ENCODE measurements around the gene USP30.

Gene USP30

DNA sequence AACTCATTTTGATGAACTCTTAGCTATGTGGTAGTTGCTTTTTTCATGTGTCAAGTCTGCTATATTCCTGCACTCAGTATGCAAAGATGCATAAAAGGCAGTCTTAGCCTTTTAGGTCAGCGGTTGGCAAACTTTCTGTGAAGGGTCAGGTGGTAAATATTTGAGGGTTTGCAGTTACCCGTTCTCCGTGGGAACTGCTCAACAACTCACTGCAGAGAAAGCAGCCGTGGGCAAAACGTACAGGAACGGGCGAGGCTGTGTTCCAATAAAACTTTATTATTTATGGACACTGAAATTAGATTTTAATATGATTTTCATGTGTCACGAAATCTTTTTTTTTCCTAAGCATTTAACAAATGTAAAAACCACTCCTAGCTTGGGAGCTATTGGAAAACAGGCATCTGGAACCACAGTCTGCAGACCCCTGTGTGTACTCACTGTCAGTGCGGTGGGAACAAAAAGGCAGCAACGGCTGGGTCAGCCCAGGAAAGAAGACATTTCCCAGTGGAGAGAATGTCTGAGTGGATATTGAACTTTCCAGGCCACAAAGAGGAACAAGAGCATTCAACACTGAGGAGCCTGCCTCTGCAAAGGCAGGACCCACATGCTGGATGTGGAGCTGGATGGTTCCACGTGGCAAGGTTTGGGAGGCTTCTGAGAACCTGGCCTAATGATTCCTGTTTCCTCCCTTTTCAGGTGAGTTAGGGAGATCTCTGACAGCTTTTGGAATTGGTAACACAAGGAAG lies 60.5 kb downstream of the USP30 start:
- Histone ChIP-seq H3K36me3 (ENCODE audit: insufficient read depth, low read length) (peaks cover 20% of the 10 kb centered on the region), H3K9me3 (ENCODE audit: low read depth, low read length) (no peaks in the 10 kb centered on the region), H3K27ac (peak overlapping the region; percentile 47), H3K9ac (ENCODE audit: insufficient read length) (no peak overlapping the region), H3K4me3 (peak overlapping the region; percentile 52)
- no peak for DNase-seq (ENCODE audit: low read depth, low spot score)
- TF ChIP-seq EZH2 (IDR thresholded peaks at IDR 0.05) (no peak), FOXP2 (optimal IDR thresholded peaks at IDR 0.05; ENCODE audit: control extremely low read depth, extremely low read length, insufficient read depth) (no peak), POLR2AphosphoS5 (IDR thresholded peaks at IDR 0.05; ENCODE audit: borderline replicate concordance, low read depth, low read length) (no peak)

DNA sequence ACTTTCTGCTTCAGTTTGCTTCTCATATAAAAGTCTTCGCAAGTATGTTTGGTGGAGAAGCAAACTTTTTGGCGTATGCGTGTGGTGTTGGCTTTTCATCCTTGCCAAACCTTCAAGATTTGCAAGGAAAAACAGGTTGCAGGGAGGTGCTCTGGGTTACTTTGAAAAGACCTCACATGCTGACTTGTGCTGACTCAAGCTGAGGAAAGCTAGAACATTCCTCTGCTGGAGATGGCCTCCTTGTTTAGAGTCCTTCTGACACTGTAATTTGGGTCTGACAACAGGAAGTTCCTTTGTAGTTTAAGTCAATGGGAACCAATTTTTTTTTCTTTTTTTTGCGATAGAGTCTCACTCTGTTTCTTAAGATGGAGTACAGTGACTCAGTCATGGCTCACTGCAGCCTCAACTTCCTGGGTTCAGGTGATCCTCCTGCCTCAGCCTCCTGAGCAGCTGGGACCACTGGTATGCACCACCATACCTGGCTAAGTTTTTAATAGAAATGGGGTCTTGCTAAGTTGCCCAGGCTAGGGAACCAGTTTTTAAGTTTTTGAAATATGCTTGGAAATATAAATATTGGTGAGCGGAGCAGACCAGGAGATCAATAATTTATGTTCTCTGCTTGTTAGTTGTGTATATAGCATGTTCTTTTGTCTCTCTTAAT lies 61.4 kb downstream of the USP30 start:
- no peak for TF ChIP-seq FOXP2 (optimal IDR thresholded peaks at IDR 0.05; ENCODE audit: control extremely low read depth, extremely low read length, insufficient read depth)
- TF ChIP-seq EZH2 (IDR thresholded peaks at IDR 0.05), result no peak
- no peak for TF ChIP-seq POLR2AphosphoS5 (IDR thresholded peaks at IDR 0.05; ENCODE audit: borderline replicate concordance, low read depth, low read length)
- H3K9me3 ChIP-seq (ENCODE audit: low read depth, low read length), result no peaks in the 10 kb centered on the region
- H3K36me3 ChIP-seq (ENCODE audit: insufficient read depth, low read length), result peaks cover 12% of the 10 kb centered on the region; the same call in 1 of the 2 replicates
- H3K27ac ChIP-seq, result peak overlapping the region; percentile 47
- H3K9ac ChIP-seq (ENCODE audit: insufficient read length), result no peak overlapping the region
- peak overlapping the region; percentile 52 for H3K4me3 ChIP-seq
- DNase-seq (ENCODE audit: low read depth, low spot score), result no peak

DNA sequence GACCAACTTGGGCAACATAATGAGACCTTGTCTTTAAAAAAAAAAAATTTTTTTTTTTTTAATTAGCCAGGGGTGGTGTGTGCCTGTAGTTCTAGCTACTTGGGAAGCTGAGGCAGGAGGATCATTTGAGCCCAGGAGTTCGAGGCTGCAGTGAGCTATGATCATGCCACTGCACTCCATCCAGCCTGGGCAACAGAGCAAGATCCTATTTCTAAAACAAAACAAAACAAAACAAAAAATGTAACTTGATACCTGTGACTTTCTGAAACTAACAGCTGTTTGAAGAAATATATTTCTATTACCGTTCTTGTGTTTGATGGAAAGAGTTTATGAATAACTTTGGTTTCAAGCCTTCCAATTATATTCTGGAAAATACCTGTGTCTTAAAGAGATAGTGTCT lies 62.3 kb downstream of the USP30 start:
- no peak for TF ChIP-seq EZH2 (IDR thresholded peaks at IDR 0.05)
- no peak for TF ChIP-seq FOXP2 (optimal IDR thresholded peaks at IDR 0.05; ENCODE audit: control extremely low read depth, extremely low read length, insufficient read depth)
- TF ChIP-seq POLR2AphosphoS5 (IDR thresholded peaks at IDR 0.05; ENCODE audit: borderline replicate concordance, low read depth, low read length), result no peak
- no peak overlapping the region for H3K27ac ChIP-seq
- no peak for DNase-seq (ENCODE audit: low read depth, low spot score)
- H3K9me3 ChIP-seq (ENCODE audit: low read depth, low read length), result no peaks in the 10 kb centered on the region
- H3K9ac ChIP-seq (ENCODE audit: insufficient read length), result no peak overlapping the region
- no peak overlapping the region for H3K4me3 ChIP-seq
- peaks cover 7% of the 10 kb centered on the region; the same call in 1 of the 2 replicates for H3K36me3 ChIP-seq (ENCODE audit: insufficient read depth, low read length)

DNA sequence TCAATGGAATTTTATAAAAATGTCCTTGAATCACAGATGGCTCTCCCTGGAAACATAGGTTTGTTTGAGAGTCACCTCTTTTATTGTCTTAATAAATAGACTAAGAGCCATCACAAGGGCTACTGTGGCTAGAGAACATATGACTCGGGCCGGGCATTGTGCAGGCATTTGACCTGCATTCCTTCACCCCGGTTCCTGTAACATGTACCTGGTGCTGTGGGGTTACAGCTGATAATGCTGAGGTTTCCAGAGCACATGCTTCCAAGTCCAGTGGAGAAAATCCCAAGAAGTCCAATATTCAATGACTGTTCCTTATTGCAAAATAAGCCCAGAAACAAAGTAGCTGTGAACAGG lies 63.0 kb downstream of the USP30 start:
- Histone ChIP-seq H3K4me3 (peak overlapping the region; percentile 32), H3K36me3 (ENCODE audit: insufficient read depth, low read length) (0 out of 2 replicates have a peak, but pooled peaks cover 1% of the 10 kb centered on the region), H3K9me3 (ENCODE audit: low read depth, low read length) (no peaks in the 10 kb centered on the region), H3K9ac (ENCODE audit: insufficient read length) (no peak overlapping the region), H3K27ac (peak overlapping the region; percentile 85)
- no peak for DNase-seq (ENCODE audit: low read depth, low spot score)
- TF ChIP-seq FOXP2 (optimal IDR thresholded peaks at IDR 0.05; ENCODE audit: control extremely low read depth, extremely low read length, insufficient read depth) (no peak), EZH2 (IDR thresholded peaks at IDR 0.05) (no peak), POLR2AphosphoS5 (IDR thresholded peaks at IDR 0.05; ENCODE audit: borderline replicate concordance, low read depth, low read length) (no peak)

DNA sequence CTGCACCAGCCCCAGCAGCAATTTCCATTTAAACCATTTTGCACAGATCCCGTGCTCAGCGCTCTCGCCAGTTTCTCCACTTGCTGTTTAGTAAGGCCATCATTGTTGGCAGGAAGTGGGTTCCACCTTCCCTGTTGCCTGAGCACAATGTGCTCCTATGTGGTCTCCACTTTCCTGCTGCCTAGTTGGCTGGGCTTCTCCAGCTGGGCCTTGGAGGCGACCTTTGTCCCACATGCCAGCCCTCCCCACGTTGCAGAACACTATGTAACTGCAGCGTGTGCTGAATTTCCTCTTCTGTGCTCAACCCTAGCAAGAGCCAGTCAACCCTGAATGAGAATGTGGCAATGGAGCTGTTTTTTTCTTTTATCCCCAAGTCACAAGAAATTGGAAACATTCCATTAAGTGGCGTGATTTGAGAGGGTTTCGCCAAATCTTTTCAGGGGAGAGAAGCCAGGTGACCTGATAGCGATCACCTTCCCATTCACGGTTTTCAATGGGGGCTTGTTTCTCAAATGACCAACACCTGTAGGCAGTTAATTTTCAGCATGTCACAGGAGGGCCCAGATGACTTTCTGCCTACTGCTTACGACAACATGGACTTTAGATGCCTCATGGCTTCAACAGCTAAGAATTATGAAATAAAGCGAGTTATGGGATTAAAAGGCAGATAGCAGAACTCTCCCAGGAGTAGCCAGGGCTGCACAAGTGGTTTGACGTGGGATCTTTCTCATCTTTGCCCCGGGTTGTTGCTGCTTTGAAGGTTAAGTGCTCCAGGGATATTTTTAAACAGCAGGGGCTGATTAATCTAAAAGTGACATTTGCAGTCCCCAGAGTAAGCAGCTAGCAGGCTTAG lies 63.6 kb downstream of the USP30 start, which contains the start of gene ACACB:
ACACB (plus strand) TSS at position 830 of the 853 bp plus-strand sequence. CDS start 22,819 bp downstream, outside the sequence.
- H3K9ac ChIP-seq (ENCODE audit: insufficient read length), result peak within 1 kb of the TSS; percentile 35
- H3K36me3 ChIP-seq (ENCODE audit: insufficient read depth, low read length), result no peaks in the 10 kb centered on the region
- H3K9me3 ChIP-seq (ENCODE audit: low read depth, low read length), result no peaks in the 10 kb centered on the region
- H3K4me3 ChIP-seq, result peak within 1 kb of the TSS; percentile 32
- no peak for TF ChIP-seq FOXP2 (optimal IDR thresholded peaks at IDR 0.05; ENCODE audit: control extremely low read depth, extremely low read length, insufficient read depth)
- TF ChIP-seq POLR2AphosphoS5 (IDR thresholded peaks at IDR 0.05; ENCODE audit: borderline replicate concordance, low read depth, low read length), result no peak
- TF ChIP-seq EZH2 (IDR thresholded peaks at IDR 0.05), result no peak
- H3K27ac ChIP-seq, result peak within 1 kb of the TSS; percentile 85
- no peak for DNase-seq (ENCODE audit: low read depth, low spot score)

DNA sequence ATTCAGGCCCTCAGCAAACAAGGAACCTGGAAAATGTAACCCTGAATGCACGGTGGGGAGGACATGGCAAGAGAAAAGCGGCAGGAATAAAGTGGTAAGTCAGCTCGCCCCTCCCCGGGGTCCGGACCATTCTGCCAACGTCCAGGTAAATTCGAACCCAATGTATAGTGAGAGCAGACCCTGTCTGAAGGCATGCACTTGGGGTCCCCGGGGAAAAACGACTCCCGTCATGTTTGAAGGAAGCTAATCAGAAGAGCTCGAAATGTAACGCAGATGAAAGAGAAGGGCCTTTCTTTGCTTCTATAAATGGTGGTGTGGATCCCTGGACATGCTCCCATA lies 64.2 kb downstream of the USP30 start:
- Histone ChIP-seq H3K27ac (peak overlapping the region; percentile 85), H3K9me3 (ENCODE audit: low read depth, low read length) (no peaks in the 10 kb centered on the region), H3K9ac (ENCODE audit: insufficient read length) (peak overlapping the region; percentile 35), H3K36me3 (ENCODE audit: insufficient read depth, low read length) (no peaks in the 10 kb centered on the region), H3K4me3 (peak overlapping the region; percentile 32)
- DNase-seq (ENCODE audit: low read depth, low spot score), result no peak
- TF ChIP-seq POLR2AphosphoS5 (IDR thresholded peaks at IDR 0.05; ENCODE audit: borderline replicate concordance, low read depth, low read length), result no peak
- TF ChIP-seq FOXP2 (optimal IDR thresholded peaks at IDR 0.05; ENCODE audit: control extremely low read depth, extremely low read length, insufficient read depth), result no peak
- TF ChIP-seq EZH2 (IDR thresholded peaks at IDR 0.05), result no peak

DNA sequence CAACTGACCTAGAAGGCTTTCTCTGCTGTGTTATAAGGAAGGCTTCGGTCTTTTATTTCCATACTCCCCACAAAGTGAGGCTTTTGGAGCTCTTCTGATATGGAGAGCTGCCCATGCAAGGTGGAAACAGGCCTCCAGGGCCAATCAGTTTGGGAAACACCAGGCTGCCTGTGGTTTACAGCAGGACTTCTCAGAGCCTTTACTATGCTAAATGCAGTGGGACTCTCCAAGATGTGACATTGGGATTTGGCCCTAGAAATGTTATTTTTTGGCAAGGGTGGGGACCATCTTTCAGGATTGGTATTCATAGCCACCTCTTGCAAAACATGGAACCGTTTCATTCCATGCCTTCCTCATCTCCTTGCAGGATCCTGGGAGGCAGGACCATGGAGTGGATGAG lies 67.7 kb downstream of the USP30 start:
- no peak for TF ChIP-seq EZH2 (IDR thresholded peaks at IDR 0.05)
- TF ChIP-seq FOXP2 (optimal IDR thresholded peaks at IDR 0.05; ENCODE audit: control extremely low read depth, extremely low read length, insufficient read depth), result no peak
- no peak for TF ChIP-seq POLR2AphosphoS5 (IDR thresholded peaks at IDR 0.05; ENCODE audit: borderline replicate concordance, low read depth, low read length)
- Histone ChIP-seq H3K36me3 (ENCODE audit: insufficient read depth, low read length) (no peaks in the 10 kb centered on the region), H3K27ac (no peak overlapping the region), H3K9me3 (ENCODE audit: low read depth, low read length) (no peaks in the 10 kb centered on the region), H3K9ac (ENCODE audit: insufficient read length) (no peak overlapping the region), H3K4me3 (no peak overlapping the region)
- no peak for DNase-seq (ENCODE audit: low read depth, low spot score)

DNA sequence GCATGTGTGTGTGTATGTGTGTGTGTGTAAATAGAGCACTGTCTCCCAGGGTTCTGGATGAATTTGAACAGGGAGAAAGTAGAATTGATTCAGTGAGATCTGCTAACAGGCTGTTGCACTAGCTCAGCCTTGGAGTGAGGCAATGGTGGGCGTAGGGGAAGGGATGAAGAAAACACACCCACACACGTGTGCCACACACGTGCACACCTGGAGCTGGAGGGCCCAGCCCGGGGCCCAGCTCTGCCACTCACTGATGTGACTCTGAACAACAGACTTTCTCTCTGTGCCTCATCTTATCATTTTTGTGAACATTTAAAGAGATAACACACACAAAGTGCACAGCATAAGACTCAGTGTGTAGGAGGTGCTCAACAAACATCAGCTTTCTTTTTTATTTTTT lies 68.2 kb downstream of the USP30 start:
- Histone ChIP-seq H3K36me3 (ENCODE audit: insufficient read depth, low read length) (no peaks in the 10 kb centered on the region), H3K9me3 (ENCODE audit: low read depth, low read length) (no peaks in the 10 kb centered on the region), H3K9ac (ENCODE audit: insufficient read length) (no peak overlapping the region), H3K27ac (no peak overlapping the region), H3K4me3 (no peak overlapping the region)
- TF ChIP-seq EZH2 (IDR thresholded peaks at IDR 0.05), result no peak
- TF ChIP-seq FOXP2 (optimal IDR thresholded peaks at IDR 0.05; ENCODE audit: control extremely low read depth, extremely low read length, insufficient read depth), result no peak
- no peak for TF ChIP-seq POLR2AphosphoS5 (IDR thresholded peaks at IDR 0.05; ENCODE audit: borderline replicate concordance, low read depth, low read length)
- DNase-seq (ENCODE audit: low read depth, low spot score), result no peak

Data from SK-N-MC (cell line).